HepG2 (cell line): Measurements from ENCODE around the gene ITGB1. TPM values are rescaled to one million over a fixed set of nuclear protein-coding genes. Genes with fewer than 3 reads are reported as not detected.

Experiments
- ARID2 ChIP-seq: sonication (generic); formaldehyde crosslinking; IDR thresholded peaks from 2 replicates; pipeline ENCODE4 v1.8.1; 2022; ENCODE audit warnings: mild to moderate bottlenecking, missing genetic modification reagents, borderline replicate concordance
- ATM ChIP-seq: fragments of 450-650 bp; IDR thresholded peaks from 2 replicates; pipeline ENCODE4 v1.7.1; 2017; ENCODE audit warnings: mild to moderate bottlenecking, borderline replicate concordance
- FOXK2 ChIP-seq: fragments of 450-650 bp; IDR thresholded peaks from 2 replicates; pipeline ENCODE4 v1.6.1; 2016
- MAFG ChIP-seq: sonication (generic); formaldehyde crosslinking; IDR thresholded peaks from 2 replicates; pipeline ENCODE4 v1.5.1; 2020; ENCODE audit warnings: mild to moderate bottlenecking, missing genetic modification reagents
- PHF21A ChIP-seq: sonication (generic); formaldehyde crosslinking; IDR thresholded peaks from 2 replicates; pipeline ENCODE4 v1.5.0; 2020; ENCODE audit warnings: mild to moderate bottlenecking, missing genetic modification reagents
- REPIN1 ChIP-seq: sonication (generic); formaldehyde crosslinking; IDR thresholded peaks from 2 replicates; pipeline ENCODE4 v1.8.0; 2022; ENCODE audit warnings: missing genetic modification reagents, low read depth, mild to moderate bottlenecking, borderline replicate concordance
- RXRA ChIP-seq: sonication (generic); formaldehyde crosslinking; IDR thresholded peaks from 2 replicates; pipeline ENCODE4 v1.5.1; 2020; ENCODE audit warnings: missing genetic modification reagents
- SPEN ChIP-seq: sonication (generic); formaldehyde crosslinking; IDR thresholded peaks from 2 replicates; pipeline ENCODE4 v1.5.1; 2020; ENCODE audit warnings: low read depth, mild to moderate bottlenecking, missing genetic modification reagents
- TFAP4 ChIP-seq: sonication (generic); IDR thresholded peaks from 2 replicates; pipeline ENCODE4 v1.6.1; 2016; ENCODE audit warnings: low read depth, borderline replicate concordance
- TOPORS ChIP-seq: sonication (generic); formaldehyde crosslinking; IDR thresholded peaks from 2 replicates; pipeline ENCODE4 v1.8.0; 2023; ENCODE audit warnings: mild to moderate bottlenecking, missing genetic modification reagents
- XRCC5 ChIP-seq: fragments of 200-400 bp; formaldehyde crosslinking; optimal IDR thresholded peaks from 2 replicates; pipeline ENCODE3; 2017; ENCODE audit warnings: mild to moderate bottlenecking, low read length
- ZFYVE20 ChIP-seq: sonication (generic); formaldehyde crosslinking; IDR thresholded peaks from 2 replicates; pipeline ENCODE4 v1.8.0; 2023; ENCODE audit warnings: low read depth, mild to moderate bottlenecking, moderate library complexity, missing genetic modification reagents, borderline replicate concordance
- ZNF318 ChIP-seq: sonication (generic); formaldehyde crosslinking; IDR thresholded peaks from 2 replicates; pipeline ENCODE4 v1.4.0; 2020; ENCODE audit warnings: mild to moderate bottlenecking, missing genetic modification reagents
- ZNF563 ChIP-seq: sonication (generic); formaldehyde crosslinking; IDR thresholded peaks from 2 replicates; pipeline ENCODE4 v1.8.0; 2022; ENCODE audit warnings: mild to moderate bottlenecking, moderate library complexity, missing genetic modification reagents
- ZNF670 ChIP-seq: sonication (generic); formaldehyde crosslinking; IDR thresholded peaks from 2 replicates; pipeline ENCODE4 v1.8.0; 2022; ENCODE audit warnings: mild to moderate bottlenecking, missing genetic modification reagents, borderline replicate concordance
- ZNF83 ChIP-seq: sonication (generic); formaldehyde crosslinking; IDR thresholded peaks from 2 replicates; pipeline ENCODE4 v1.4.0; 2020; ENCODE audit warnings: missing genetic modification reagents, mild to moderate bottlenecking, borderline replicate concordance
- polyA plus RNA-seq, 8 experiments: library from polyadenylated mRNA; depleted of rRNA in 3 of 8; stranded (reverse) in 7 of 8; unstranded in 1 of 8; fragments of >200 nt; fragmentation: Illumina TruSeq in 4 of 8; extraction: Trizol in 4 of 8; gene quantifications; 2 replicates each; pipeline versions ENCODE4 v1.2.1 to v1.2.3, GENCODE V29; 2011 to 2016; ENCODE audit warnings: low read depth in 4 of 8, missing spikeins in 1 of 8, mixed read lengths in 1 of 8; ENCODE audit not compliant: insufficient read depth in 1 of 8
- total RNA-seq, 5 experiments: library from RNA; depleted of rRNA; stranded (reverse); fragments of >200 nt; fragmentation: Illumina TruSeq; extraction: Trizol; gene quantifications; 2 replicates each; pipeline ENCODE4 v1.2.3, GENCODE V29; 2016; ENCODE audit warnings: low read depth in 1 of 5
- TF ChIP-seq, protein P1 (sequence below): sonication (generic); formaldehyde crosslinking; IDR thresholded peaks from 2 replicates; pipeline ENCODE4 v1.8.1; 2023; ENCODE audit warnings: mild to moderate bottlenecking, moderate library complexity, missing genetic modification reagents
- TF ChIP-seq, protein P2 (sequence below): sonication (generic); formaldehyde crosslinking; IDR thresholded peaks from 2 replicates; pipeline ENCODE4 v1.5.0; 2020; ENCODE audit warnings: missing genetic modification reagents

ITGB1 gene
- total and polyA plus RNA-seq, 2 of the 13 experiments (the other 11 are each of a cell fraction or from before 2014, with no cell fraction given): 190 to 204 TPM

DNA sequence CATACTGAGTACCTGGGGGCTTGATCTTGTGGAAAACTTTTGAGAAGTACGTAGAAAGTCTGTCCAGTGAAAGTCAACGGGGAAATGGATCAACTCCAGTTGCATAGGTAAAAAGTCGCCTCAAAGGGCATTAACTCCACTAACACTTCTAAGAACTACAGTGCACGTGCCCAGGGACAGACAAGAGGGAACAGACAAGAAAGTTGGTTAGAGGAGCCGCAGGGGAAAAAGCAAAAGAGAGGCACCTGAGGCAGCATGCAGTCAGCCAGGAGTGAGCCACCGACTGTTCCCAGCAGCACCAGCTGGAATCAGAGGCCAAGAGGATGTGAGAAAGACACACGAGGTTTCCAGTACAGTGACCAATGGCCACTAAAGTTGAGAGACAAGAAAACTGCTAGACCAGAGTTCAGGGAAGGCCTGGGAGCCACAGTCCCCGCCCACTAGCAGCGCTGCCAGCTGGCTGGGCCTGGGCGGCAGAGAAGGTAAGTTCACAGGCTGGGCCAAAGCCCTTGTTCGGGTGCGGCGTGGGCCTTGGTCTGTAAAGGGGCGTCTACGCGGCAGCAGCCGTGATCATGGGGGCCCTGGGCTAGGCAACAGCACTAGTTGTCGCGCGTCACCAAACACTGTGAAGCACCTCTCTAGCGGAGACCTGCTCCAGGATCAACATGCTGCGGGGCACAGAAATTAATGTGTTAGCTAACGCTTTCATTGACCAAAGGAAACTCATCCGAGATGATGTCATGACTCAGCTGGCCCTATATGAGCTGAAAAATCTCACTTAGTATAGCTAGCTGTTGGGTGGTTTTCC, 14.0 kb downstream of the ITGB1 start (continued):
- TF ChIP-seq ZNF318 (CRISPR knock-in tag): no peak
- TF ChIP-seq TFAP4: peak; percentile 97
- peak; percentile 76 for TF ChIP-seq SPEN (CRISPR knock-in tag)
- TF ChIP-seq, protein P1, sequence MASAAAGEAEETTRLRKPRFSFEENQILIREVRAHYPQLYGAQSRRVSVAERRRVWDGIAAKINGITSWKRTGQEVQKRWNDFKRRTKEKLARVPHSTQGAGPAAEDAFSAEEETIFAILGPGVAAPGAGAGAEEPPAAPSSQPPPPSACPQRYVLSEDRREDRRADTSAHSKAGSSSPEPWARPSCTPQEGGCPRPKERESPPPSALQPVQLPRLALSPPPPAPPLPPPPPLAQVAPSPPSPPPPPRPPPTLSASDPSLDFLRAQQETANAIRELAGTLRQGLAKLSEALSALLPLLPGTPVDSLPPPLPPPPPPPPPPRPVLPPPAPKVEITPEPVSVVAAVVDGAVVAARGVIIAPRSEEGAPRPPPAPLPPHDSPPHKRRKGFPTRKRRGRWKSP (CRISPR knock-in tag): no peak
- 0 out of 2 replicates have a peak, but pooled peaks have one; percentile 71 for TF ChIP-seq ZNF83
- TF ChIP-seq ATM: no peak
- no peak for TF ChIP-seq ZNF670 (CRISPR knock-in tag)
- TF ChIP-seq, protein P2, sequence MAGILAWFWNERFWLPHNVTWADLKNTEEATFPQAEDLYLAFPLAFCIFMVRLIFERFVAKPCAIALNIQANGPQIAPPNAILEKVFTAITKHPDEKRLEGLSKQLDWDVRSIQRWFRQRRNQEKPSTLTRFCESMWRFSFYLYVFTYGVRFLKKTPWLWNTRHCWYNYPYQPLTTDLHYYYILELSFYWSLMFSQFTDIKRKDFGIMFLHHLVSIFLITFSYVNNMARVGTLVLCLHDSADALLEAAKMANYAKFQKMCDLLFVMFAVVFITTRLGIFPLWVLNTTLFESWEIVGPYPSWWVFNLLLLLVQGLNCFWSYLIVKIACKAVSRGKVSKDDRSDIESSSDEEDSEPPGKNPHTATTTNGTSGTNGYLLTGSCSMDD (CRISPR knock-in tag): no peak
- no peak for TF ChIP-seq ZFYVE20
- TF ChIP-seq FOXK2: 0 out of 2 replicates have a peak, but pooled peaks have one; percentile 18
- TF ChIP-seq ZNF563 (CRISPR knock-in tag): no peak
- TF ChIP-seq PHF21A: peak; percentile 78
- peak; percentile 89; the same call in 1 of the 2 replicates for TF ChIP-seq ARID2 (CRISPR knock-in tag)
- TF ChIP-seq MAFG: no peak
- 0 out of 2 replicates have a peak, but pooled peaks have one; percentile 57 for TF ChIP-seq TOPORS (CRISPR knock-in tag)
- peak; percentile 82 for TF ChIP-seq REPIN1 (CRISPR knock-in tag)
- peak; percentile 80 for TF ChIP-seq RXRA
- peak; percentile 75 for TF ChIP-seq XRCC5
